Inflammatory macrophage treated with lipopolysaccharide for 1 hour (primary cell): Measurements from ENCODE around the gene RFTN1.

ENCODE experiments used
- DNase-seq, 2 donors: peaks; one replicate each; pipeline ENCODE4 v3.0.0-alpha.2; 2020 to 2022

Gene RFTN1

GRCh38 chr3:16350597-16351318 is 162.7 kb downstream of the RFTN1 start:
- no peak for DNase-seq

- DNase-seq, result peak in 1 of 2 donors; percentile 51
Measured at GRCh38 chr3:16349986-16350596, 163.4 kb downstream of the RFTN1 start.

GRCh38 chr3:16347548-16347947 is 166.0 kb downstream of the RFTN1 start:
- DNase-seq, result no peak

GRCh38 chr3:16346413-16347081 is 167.0 kb downstream of the RFTN1 start:
- no peak for DNase-seq

- DNase-seq, result no peak
Measured at GRCh38 chr3:16343101-16343500, 170.4 kb downstream of the RFTN1 start.

GRCh38 chr3:16338999-16339398 is 174.5 kb downstream of the RFTN1 start:
- DNase-seq, result peak; percentile 91 to 97

GRCh38 chr3:16337856-16338540 is 175.5 kb downstream of the RFTN1 start:
- peak; percentile 25 to 49 for DNase-seq

GRCh38 chr3:16336825-16337224 is 176.7 kb downstream of the RFTN1 start:
- DNase-seq, result no peak

GRCh38 chr3:16335772-16336645 is 177.5 kb downstream of the RFTN1 start:
- no peak for DNase-seq

GRCh38 chr3:16335333-16335732 is 178.2 kb downstream of the RFTN1 start:
- no peak for DNase-seq

- DNase-seq, result no peak
Measured at GRCh38 chr3:16334909-16335308, 178.6 kb downstream of the RFTN1 start.

- DNase-seq, result no peak
Measured at GRCh38 chr3:16332904-16333426, 180.5 kb downstream of the RFTN1 start.

GRCh38 chr3:16331319-16331883 is 182.1 kb downstream of the RFTN1 start:
- no peak for DNase-seq

- DNase-seq, result no peak
Measured at GRCh38 chr3:16330351-16330750, 183.1 kb downstream of the RFTN1 start.

GRCh38 chr3:16329826-16330129 is 183.7 kb downstream of the RFTN1 start:
- no peak for DNase-seq

- no peak for DNase-seq
Measured at GRCh38 chr3:16329036-16329825, 184.3 kb downstream of the RFTN1 start.

- DNase-seq, result no peak
Measured at GRCh38 chr3:16328124-16328523, 185.4 kb downstream of the RFTN1 start.

- DNase-seq, result no peak
Measured at GRCh38 chr3:16326724-16327349, 186.7 kb downstream of the RFTN1 start.

- DNase-seq, result no peak
Measured at GRCh38 chr3:16325850-16326249, 187.6 kb downstream of the RFTN1 start.

- no peak for DNase-seq
Measured at GRCh38 chr3:16323737-16324136, 189.8 kb downstream of the RFTN1 start.

- no peak for DNase-seq
Measured at GRCh38 chr3:16322189-16322588, 191.3 kb downstream of the RFTN1 start.
